GM18867 (cell line): ENCODE data around the gene BTNL8.

Experiments used
- ATAC-seq: cut with Tn5 transposase; IDR thresholded peaks from one replicate; pipeline ENCODE4 v1.9.1; 2021; ENCODE audit warnings: mild to moderate bottlenecking, moderate library complexity; ENCODE audit not compliant: unreplicated experiment

BTNL8 gene

GRCh38 chr5:180898621-180899246, at the start of gene BTNL8:
TSS of gene BTNL8 (plus strand) at chr5:180899159. CDS start at chr5:180899311, 152 bp downstream.
- ATAC-seq = no peak

- no peak for ATAC-seq
Measured at GRCh38 chr5:180849827-180850226, 49.1 kb upstream of the BTNL8 start.

- ATAC-seq = no peak
Measured at GRCh38 chr5:180850434-180851078, 48.4 kb upstream of the BTNL8 start.

- ATAC-seq = no peak
Measured at GRCh38 chr5:180852495-180852894, 46.5 kb upstream of the BTNL8 start.

- no peak for ATAC-seq
Measured at GRCh38 chr5:180853121-180853847, 45.7 kb upstream of the BTNL8 start.

GRCh38 chr5:180853848-180854176, 45.1 kb upstream of the BTNL8 start:
- no peak for ATAC-seq

GRCh38 chr5:180858586-180858985, 40.4 kb upstream of the BTNL8 start:
- no peak for ATAC-seq

- peak; percentile 41 for ATAC-seq
Measured at GRCh38 chr5:180860273-180860886, 38.6 kb upstream of the BTNL8 start.

GRCh38 chr5:180860887-180861822, 37.8 kb upstream of the BTNL8 start, which contains the start of gene ZFP62:
TSS of gene ZFP62 (minus strand) at chr5:180861276. CDS start at chr5:180861219, 57 bp downstream.
- ATAC-seq = peak; percentile 85

- no peak for ATAC-seq
Measured at GRCh38 chr5:180862645-180863044, 36.3 kb upstream of the BTNL8 start.

GRCh38 chr5:180865981-180866695, 32.8 kb upstream of the BTNL8 start:
- no peak for ATAC-seq

GRCh38 chr5:180866985-180867384, 32.0 kb upstream of the BTNL8 start:
- ATAC-seq = no peak

- ATAC-seq = no peak
Measured at GRCh38 chr5:180868960-180869359, 30.0 kb upstream of the BTNL8 start.

- ATAC-seq = no peak
Measured at GRCh38 chr5:180869587-180869986, 29.4 kb upstream of the BTNL8 start.

GRCh38 chr5:180870276-180871068, 28.5 kb upstream of the BTNL8 start:
- ATAC-seq = no peak

GRCh38 chr5:180872419-180872818, 26.5 kb upstream of the BTNL8 start:
- no peak for ATAC-seq

GRCh38 chr5:180873615-180874520, 25.1 kb upstream of the BTNL8 start:
- ATAC-seq = peak; percentile 76
